IMR-90 (cell line): ENCODE results near the gene PDF. TPM values are rescaled to one million over a fixed set of nuclear protein-coding genes. Genes with fewer than 3 reads are reported as not detected.

Experiments
- ATAC-seq: fragments of 200-7000 bp; cut with Tn5 transposase; 2 replicates; pipeline ENCODE4 v1.9.1; 2020; ENCODE audit warnings: low read depth, mild to moderate bottlenecking, moderate library complexity
- BruUV-seq: library from RNA; stranded (reverse); fragments of 400-500 nt; replicated peaks from 2 replicates; lab custom pipeline; 2021; lab: Mats Ljungman, UMichigan
- CTCF ChIA-PET: fragments of 300-600 bp; formaldehyde crosslinking; extraction: SDS; loops from one replicate; lab custom pipeline; 2021; ENCODE audit warnings: antibody characterized with exemption; lab: Yijun Ruan, JAX
- POLR2A ChIA-PET: fragments of 300-600 bp; sonication (Branson Sonifier 250); formaldehyde crosslinking; loops from one replicate; lab custom pipeline; 2022; ENCODE audit warnings: antibody characterized with exemption; ENCODE audit not compliant: unreplicated experiment; lab: Charles Lee
- DNase-seq: peaks from one replicate; pipeline ENCODE4 v3.0.0; 2013
- H2AFZ ChIP-seq: replicated peaks from 2 replicates; pipeline ENCODE3; 2013; ENCODE audit warnings: low read length, mild to moderate bottlenecking; ENCODE audit not compliant: poor library complexity
- H2AK5ac ChIP-seq: 2 replicates; pipeline ENCODE4 v1.6.1; 2013; ENCODE audit warnings: low read depth, low read length, inconsistent platforms
- H2AK9ac ChIP-seq: replicated peaks from 2 replicates; pipeline ENCODE3; 2013; ENCODE audit warnings: mild to moderate bottlenecking, low read depth, low read length, moderate library complexity; ENCODE audit not compliant: poor library complexity
- H2BK120ac ChIP-seq: 2 replicates; pipeline ENCODE4 v1.6.1; 2013; ENCODE audit warnings: low read depth, low read length, inconsistent platforms
- H2BK15ac ChIP-seq: 3 replicates; pipeline ENCODE4 v1.6.1; 2013; ENCODE audit warnings: low read depth, low read length, inconsistent platforms
- H2BK20ac ChIP-seq: 2 replicates; pipeline ENCODE4 v1.6.1; 2013; ENCODE audit warnings: low read depth, mild to moderate bottlenecking, inconsistent platforms, low read length, moderate library complexity
- H2BK5ac ChIP-seq: 2 replicates; pipeline ENCODE4 v1.6.1; 2013; ENCODE audit warnings: mild to moderate bottlenecking, low read depth, low read length, inconsistent platforms; ENCODE audit not compliant: poor library complexity, severe bottlenecking
- H3K14ac ChIP-seq: replicated peaks from 2 replicates; pipeline ENCODE4 v1.6.1; 2013; ENCODE audit warnings: low read depth, low read length, inconsistent platforms
- H3K18ac ChIP-seq: 2 replicates; pipeline ENCODE4 v1.6.1; 2013; ENCODE audit warnings: low read depth, low read length, control low read depth
- H3K23ac ChIP-seq: 2 replicates; pipeline ENCODE4 v1.6.1; 2013; ENCODE audit warnings: low read depth, low read length, inconsistent platforms
- H3K27ac ChIP-seq: 2 replicates; pipeline ENCODE4 v1.5.1; 2013; ENCODE audit warnings: mild to moderate bottlenecking, control low read depth, low read length; ENCODE audit not compliant: insufficient read depth
- H3K27me3 ChIP-seq: 2 replicates; pipeline ENCODE4 v1.6.1; 2013; ENCODE audit warnings: low read length; ENCODE audit not compliant: control insufficient read depth, insufficient read depth
- H3K36me3 ChIP-seq: 2 replicates; pipeline ENCODE4 v1.6.1; 2013; ENCODE audit warnings: low read length, mixed read lengths; ENCODE audit not compliant: control insufficient read depth, insufficient read depth
- H3K4ac ChIP-seq: 2 replicates; pipeline ENCODE4 v1.6.1; 2013; ENCODE audit warnings: low read depth, low read length, inconsistent platforms
- H3K4me1 ChIP-seq: 2 replicates; pipeline ENCODE4 v1.6.1; 2013; ENCODE audit warnings: low read length, mixed read lengths; ENCODE audit not compliant: control insufficient read depth, insufficient read depth
- H3K4me2 ChIP-seq: 2 replicates; pipeline ENCODE4 v1.6.1; 2013; ENCODE audit warnings: low read depth, mild to moderate bottlenecking, control low read depth, low read length, moderate library complexity
- H3K4me3 ChIP-seq: 2 replicates; pipeline ENCODE4 v1.5.1; 2013; ENCODE audit warnings: low read depth, mild to moderate bottlenecking, control low read depth, low read length, moderate library complexity; ENCODE audit not compliant: insufficient read depth
- H3K56ac ChIP-seq: 2 replicates; pipeline ENCODE4 v1.6.1; 2013; ENCODE audit warnings: low read length, inconsistent platforms; ENCODE audit not compliant: insufficient read depth; ENCODE audit errors: extremely low read depth
- H3K79me1 ChIP-seq, 2 experiments: 2 replicates each; pipeline ENCODE4 v1.6.1; 2013; ENCODE audit warnings: low read length in 2 of 2, inconsistent platforms in 1 of 2, low read depth in 1 of 2
- H3K9ac ChIP-seq: 2 replicates; pipeline ENCODE4 v1.6.1; 2013; ENCODE audit warnings: low read depth, low read length, control low read depth
- H3K9me1 ChIP-seq: 2 replicates; pipeline ENCODE4 v1.6.1; 2013; ENCODE audit warnings: low read length, inconsistent platforms; ENCODE audit not compliant: insufficient read depth
- H3K9me3 ChIP-seq: 2 replicates; pipeline ENCODE4 v1.6.1; 2013; ENCODE audit warnings: low read length; ENCODE audit not compliant: control insufficient read depth, insufficient read depth
- H4K20me1 ChIP-seq: 2 replicates; pipeline ENCODE4 v1.6.1; 2013; ENCODE audit warnings: low read length, inconsistent platforms; ENCODE audit not compliant: insufficient read depth
- H4K5ac ChIP-seq: 2 replicates; pipeline ENCODE4 v1.6.1; 2013; ENCODE audit warnings: mild to moderate bottlenecking, low read depth, low read length, control low read depth
- H4K8ac ChIP-seq, 2 experiments: 2 replicates each; pipeline ENCODE4 v1.6.1; 2013; ENCODE audit warnings: low read depth in 2 of 2, low read length in 2 of 2, control low read depth in 1 of 2, inconsistent platforms in 1 of 2
- H4K91ac ChIP-seq: 2 replicates; pipeline ENCODE4 v1.6.1; 2013; ENCODE audit warnings: low read depth, low read length, inconsistent platforms; ENCODE audit not compliant: insufficient read depth
- BHLHE40 ChIP-seq: fragments of 150-350 bp; IDR thresholded peaks from 2 replicates; pipeline ENCODE4 v1.6.1; 2016; ENCODE audit warnings: mild to moderate bottlenecking, low read depth, low read length
- CEBPB ChIP-seq: IDR thresholded peaks from 2 replicates; pipeline ENCODE4 v1.6.1; 2012; ENCODE audit warnings: low read depth, low read length, improper control_type of control experiment
- CHD1 ChIP-seq: IDR thresholded peaks from 2 replicates; pipeline ENCODE4 v1.6.1; 2012; ENCODE audit warnings: low read depth, low read length, improper control_type of control experiment
- WGBS, 2 experiments: methylation state at CpG; one replicate each; pipeline versions ENCODE4 v1.1.5 to v1.1.7; 2013; ENCODE audit warnings: missing lambda C conversion rate in 2 of 2; ENCODE audit not compliant: insufficient read length in 1 of 2; ENCODE audit errors: extremely low coverage in 2 of 2; 5-methylcytosine and 5-hydroxymethylcytosine counted together
- dilution Hi-C: fragments of 300-500 bp; cut with HindIII; formaldehyde crosslinking; loops from one replicate; pipeline ENCODE4 v1.14.3; 2018; ENCODE audit warnings: low sequenced_read_pairs; ENCODE audit not compliant: unreplicated experiment
- in situ Hi-C: fragments of 300-500 bp; cut with MboI; formaldehyde crosslinking; loops from 3 replicates; pipeline ENCODE4 v1.14.3; 2019; ENCODE audit warnings: low sequenced_read_pairs, inconsistent platforms, mixed read lengths
- intact Hi-C: fragments of 100-400 bp; cut with micrococcal nuclease; formaldehyde crosslinking; loops from 2 replicates; pipeline ENCODE4 v1.10.0; 2022
- polyA plus RNA-seq, 3 experiments: library from polyadenylated mRNA; depleted of rRNA; stranded (reverse); fragments of >200 nt; gene quantifications; 2 replicates each; pipeline ENCODE4 v1.2.3, GENCODE V29; 2012; ENCODE audit warnings: low replicate concordance in 1 of 3
- total RNA-seq: library from RNA; depleted of rRNA; stranded (reverse); fragments of >200 nt; gene quantifications from 2 replicates; pipeline ENCODE4 v1.2.3, GENCODE V29; 2012

Gene PDF
- total and polyA plus RNA-seq, 2 of the 4 experiments (the other 2 are of a cell fraction): 4.5 to 6.4 TPM

DNA sequence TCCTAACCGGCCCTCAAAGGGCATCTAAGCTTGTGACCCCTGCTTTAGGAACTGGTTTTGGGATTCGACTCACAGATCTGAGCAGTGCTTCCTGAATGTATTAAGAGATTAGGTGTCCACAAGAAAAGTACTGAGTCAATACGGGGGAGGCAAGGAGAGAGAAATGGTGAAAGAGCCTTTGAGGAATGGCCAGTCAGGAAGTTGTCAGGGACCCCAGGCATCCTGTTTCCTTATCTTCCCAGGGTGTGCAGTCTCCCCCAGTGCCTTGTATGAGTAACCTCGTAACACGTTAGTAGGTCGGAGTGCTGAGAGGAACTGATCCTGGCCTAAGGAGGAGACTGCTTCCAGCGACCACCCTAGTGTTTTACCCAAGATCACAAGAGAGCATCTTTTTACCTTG, 37.6 kb upstream of the PDF start:
- Histone ChIP-seq H3K23ac (no peak overlapping the region), H3K36me3 (peaks cover 48% of the 10 kb centered on the region), H4K91ac (no peak overlapping the region), H2BK5ac (peak overlapping the region; percentile 35), H3K9me1 (peaks cover 11% of the 10 kb centered on the region; the same call in 1 of the 2 replicates), H3K4me1 (no peaks in the 10 kb centered on the region; the same call in 1 of the 2 replicates), H3K9ac (no peak overlapping the region), H3K4me2 (no peak overlapping the region), H4K8ac (no peak overlapping the region), H3K56ac (no peak overlapping the region), H3K4me3 (no peak overlapping the region), H3K27me3 (no peaks in the 10 kb centered on the region), H4K5ac (no peak overlapping the region), H3K9me3 (no peaks in the 10 kb centered on the region), H3K18ac (no peak overlapping the region), H3K14ac (no peak overlapping the region), H2AK5ac (no peak overlapping the region), H2BK20ac (no peak overlapping the region), H2AFZ (no peak overlapping the region), H4K20me1 (no peaks in the 10 kb centered on the region), H3K27ac (no peak overlapping the region), H3K4ac (no peak overlapping the region), H2AK9ac (no peak overlapping the region), H2BK120ac (no peak overlapping the region), H2BK15ac (no peak overlapping the region), H3K79me1 (peaks cover 36 to 51% of the 10 kb centered on the region in 2 experiments)
- no peak for TF ChIP-seq BHLHE40
- no peak for TF ChIP-seq CHD1
- peak; percentile 42; the same call in 1 of the 2 replicates for TF ChIP-seq CEBPB
- dilution Hi-C loops: no loop called here
- intact Hi-C loops: no loop called here
- ATAC-seq (no peak; the same call in none of the 2 replicates), DNase-seq (peak; percentile 71)
- BruUV-seq: no TSS peak
- CTCF ChIA-PET: no interaction called here
- no CpG with 5 or more reads among the region's 7 CpGs for WGBS, 2 experiments
- in situ Hi-C loops: no loop called here
- POLR2A ChIA-PET: no interaction called here
